Panc1 (cell line): ENCODE data around the gene ARHGAP23. TPM values are rescaled to one million over a fixed set of nuclear protein-coding genes. Genes with fewer than 3 reads are reported as not detected.

ENCODE experiments used
- ATAC-seq: fragments of 200-7000 bp; cut with Tn5 transposase; 2 replicates; pipeline ENCODE4 v1.9.1; 2020; ENCODE audit warnings: mild to moderate bottlenecking, moderate library complexity
- BruUV-seq: library from RNA; stranded (reverse); fragments of 400-500 nt; replicated peaks from 2 replicates; lab custom pipeline; 2021; lab: Mats Ljungman, UMichigan
- CTCF ChIA-PET: fragments of 300-600 bp; sonication (Branson Sonifier 250); formaldehyde crosslinking; loops from one replicate; lab custom pipeline; 2022; ENCODE audit warnings: antibody characterized with exemption; lab: Charles Lee
- POLR2A ChIA-PET: fragments of 300-600 bp; sonication (Branson Sonifier 250); formaldehyde crosslinking; loops from one replicate; lab custom pipeline; 2022; ENCODE audit warnings: antibody characterized with exemption; lab: Charles Lee
- DNase-seq: peaks from one replicate; pipeline ENCODE4 v3.0.0-alpha.2; 2010; ENCODE audit warnings: low read depth, low spot score
- H3K27ac ChIP-seq: 2 replicates; pipeline ENCODE4 v1.5.1; 2011; ENCODE audit warnings: mild to moderate bottlenecking, low read length, inconsistent platforms
- H3K27me3 ChIP-seq: fragments of 200-500 bp; sonication (Bioruptor generic); 2 replicates; pipeline ENCODE4 v1.6.0; 2014; ENCODE audit warnings: low read length, inconsistent platforms; ENCODE audit not compliant: control insufficient read depth, insufficient read depth
- H3K36me3 ChIP-seq: fragments of 200-500 bp; sonication (Bioruptor generic); 2 replicates; pipeline ENCODE4 v1.5.1; 2014; ENCODE audit warnings: inconsistent platforms, mild to moderate bottlenecking, low read length, moderate library complexity; ENCODE audit not compliant: control insufficient read depth, insufficient read depth
- H3K4me1 ChIP-seq: 2 replicates; pipeline ENCODE4 v1.5.1; 2011; ENCODE audit warnings: inconsistent platforms, mild to moderate bottlenecking, low read length, moderate library complexity; ENCODE audit not compliant: control insufficient read depth, insufficient read depth
- H3K4me3 ChIP-seq, 2 experiments: 2 replicates each; pipeline ENCODE4 v1.5.1; 2011 to 2012; ENCODE audit warnings: low read depth in 2 of 2, low read length in 2 of 2, mild to moderate bottlenecking in 2 of 2, inconsistent platforms in 1 of 2, moderate library complexity in 1 of 2
- H3K9me3 ChIP-seq: fragments of 200-500 bp; sonication (Bioruptor generic); 2 replicates; pipeline ENCODE4 v1.5.1; 2014; ENCODE audit warnings: low read depth, mild to moderate bottlenecking, inconsistent platforms, low read length, moderate library complexity; ENCODE audit not compliant: control insufficient read depth, insufficient read depth
- POLR2AphosphoS5 ChIP-seq: IDR thresholded peaks from 2 replicates; pipeline ENCODE4 v1.6.1; 2012; ENCODE audit warnings: mild to moderate bottlenecking, low read depth, low read length, moderate library complexity
- REST ChIP-seq, 2 experiments: IDR thresholded peaks; 2 replicates each; pipeline ENCODE4 v1.6.1; 2011 to 2012; ENCODE audit warnings: low read depth in 2 of 2, control low read depth in 1 of 2, low read length in 1 of 2, mild to moderate bottlenecking in 1 of 2, moderate library complexity in 1 of 2; ENCODE audit not compliant: insufficient read depth in 1 of 2
- SIN3A ChIP-seq: IDR thresholded peaks from 2 replicates; pipeline ENCODE4 v1.6.1; 2012; ENCODE audit warnings: low read depth, mild to moderate bottlenecking, low read length, moderate library complexity, borderline replicate concordance; ENCODE audit not compliant: insufficient read depth
- TCF7L2 ChIP-seq: IDR thresholded peaks from 2 replicates; pipeline ENCODE4 v1.6.1; 2011; ENCODE audit warnings: mild to moderate bottlenecking, low read depth, low read length, inconsistent platforms
- in situ Hi-C: cut with HindIII; loops from 2 replicates; pipeline ENCODE4 v1.10.0; 2016; ENCODE audit warnings: low sequenced_read_pairs, low pct_unique_long_range_greater_than_20kb
- intact Hi-C: fragments of 100-400 bp; cut with micrococcal nuclease; formaldehyde crosslinking; loops from one replicate; pipeline ENCODE4 v1.10.0; 2022; ENCODE audit not compliant: unreplicated experiment
- total RNA-seq: library from RNA; stranded (reverse); gene quantifications from one replicate; pipeline ENCODE4 v1.2.1, GENCODE V29; 2021; ENCODE audit not compliant: unreplicated experiment
- TF ChIP-seq, protein P1 (sequence below): fragments of 450-650 bp; IDR thresholded peaks from 2 replicates; pipeline ENCODE4 v1.5.1; 2017; ENCODE audit warnings: mild to moderate bottlenecking

The ARHGAP23 gene
- total RNA-seq, 1 experiment from 2014 or later, result 33.0 TPM

DNA sequence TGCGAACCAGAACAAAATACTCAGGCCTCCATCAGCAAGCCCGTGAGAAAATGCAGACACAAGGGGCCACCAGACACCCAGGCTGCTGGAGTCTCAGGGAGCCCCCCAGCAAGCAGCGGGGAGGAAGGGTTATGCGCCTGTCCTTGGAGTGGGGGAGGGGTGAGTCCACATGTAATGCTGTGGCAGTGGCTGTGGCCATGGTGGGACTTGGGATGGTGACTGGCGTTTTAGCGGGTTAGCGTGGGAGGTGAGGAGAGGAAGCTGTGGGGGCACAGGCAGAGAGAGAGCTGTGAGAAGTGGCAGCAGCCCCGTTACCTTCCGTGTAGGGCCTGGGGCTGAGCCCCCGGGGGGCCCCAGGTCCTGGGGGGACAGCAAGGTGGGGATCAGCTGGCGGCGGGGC, 119.2 kb downstream of the ARHGAP23 start:
- Histone ChIP-seq H3K9me3 (no peaks in the 10 kb centered on the region), H3K36me3 (no peaks in the 10 kb centered on the region), H3K4me1 (no peaks in the 10 kb centered on the region), H3K27me3 (no peaks in the 10 kb centered on the region), H3K27ac (no peak overlapping the region), H3K4me3 (no peak overlapping the region)
- in situ Hi-C loops, result no loop called here
- no peak for DNase-seq
- no peak for ATAC-seq
- CTCF ChIA-PET, result interaction anchor here (0.6 to 1.0 kb wide), 2 partner anchors 116 to 1086 kb away, joined by 3 to 5 read pairs; no protein-coding TSS in a partner anchor
- TF ChIP-seq, protein P1, sequence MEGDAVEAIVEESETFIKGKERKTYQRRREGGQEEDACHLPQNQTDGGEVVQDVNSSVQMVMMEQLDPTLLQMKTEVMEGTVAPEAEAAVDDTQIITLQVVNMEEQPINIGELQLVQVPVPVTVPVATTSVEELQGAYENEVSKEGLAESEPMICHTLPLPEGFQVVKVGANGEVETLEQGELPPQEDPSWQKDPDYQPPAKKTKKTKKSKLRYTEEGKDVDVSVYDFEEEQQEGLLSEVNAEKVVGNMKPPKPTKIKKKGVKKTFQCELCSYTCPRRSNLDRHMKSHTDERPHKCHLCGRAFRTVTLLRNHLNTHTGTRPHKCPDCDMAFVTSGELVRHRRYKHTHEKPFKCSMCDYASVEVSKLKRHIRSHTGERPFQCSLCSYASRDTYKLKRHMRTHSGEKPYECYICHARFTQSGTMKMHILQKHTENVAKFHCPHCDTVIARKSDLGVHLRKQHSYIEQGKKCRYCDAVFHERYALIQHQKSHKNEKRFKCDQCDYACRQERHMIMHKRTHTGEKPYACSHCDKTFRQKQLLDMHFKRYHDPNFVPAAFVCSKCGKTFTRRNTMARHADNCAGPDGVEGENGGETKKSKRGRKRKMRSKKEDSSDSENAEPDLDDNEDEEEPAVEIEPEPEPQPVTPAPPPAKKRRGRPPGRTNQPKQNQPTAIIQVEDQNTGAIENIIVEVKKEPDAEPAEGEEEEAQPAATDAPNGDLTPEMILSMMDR, result no peak
- TF ChIP-seq POLR2AphosphoS5 (no peak), SIN3A (no peak), TCF7L2 (no peak), REST (IDR thresholded peaks at IDR 0.05; ENCODE audit: insufficient read depth in 1 of 2, low read depth in 2 of 2, low read length in 1 of 2) (no peak)
- intact Hi-C loops, result no loop called here
- POLR2A ChIA-PET, result interaction anchor here (0.6 kb wide), 2 partner anchors 104 to 150 kb away, joined by 4 to 25 read pairs; no protein-coding TSS in a partner anchor
- BruUV-seq, result no TSS peak

DNA sequence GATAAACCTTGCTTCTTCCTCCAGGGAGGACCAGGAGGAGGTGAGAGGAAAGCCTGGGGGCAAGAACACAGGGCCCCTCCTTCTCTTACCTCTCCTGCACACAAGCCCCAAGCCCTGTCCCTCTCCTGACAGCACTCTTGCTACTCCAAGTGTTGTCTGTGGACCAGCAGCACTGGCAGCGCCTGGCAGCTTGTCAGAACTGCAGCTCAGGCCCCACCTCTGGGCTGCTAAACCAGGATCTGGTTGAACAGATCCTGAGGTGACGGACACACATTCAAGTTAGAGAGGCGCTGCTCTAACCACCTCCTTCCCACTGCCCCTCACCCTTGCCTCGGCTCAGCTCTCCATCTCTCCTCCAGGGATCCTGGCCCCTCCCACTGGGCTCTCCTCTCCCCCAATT, 121.0 kb downstream of the ARHGAP23 start:
- ATAC-seq, result peak; percentile 30; the same call in 1 of the 2 replicates
- Histone ChIP-seq H3K9me3 (no peaks in the 10 kb centered on the region), H3K27ac (no peak overlapping the region), H3K4me1 (no peaks in the 10 kb centered on the region), H3K27me3 (no peaks in the 10 kb centered on the region), H3K36me3 (no peaks in the 10 kb centered on the region), H3K4me3 (no peak overlapping the region)
- intact Hi-C loops, result no loop called here
- no peak for DNase-seq
- ChIA-PET CTCF (no interaction called here), POLR2A (no interaction called here)
- no TSS peak for BruUV-seq
- in situ Hi-C loops, result no loop called here
- TF ChIP-seq TCF7L2 (no peak), REST (IDR thresholded peaks at IDR 0.05; ENCODE audit: insufficient read depth in 1 of 2, low read depth in 2 of 2, low read length in 1 of 2) (no peak), SIN3A (no peak), POLR2AphosphoS5 (no peak)
- TF ChIP-seq, protein P1, result no peak
